Measurements from ENCODE around the gene EFHD2.

DNA sequence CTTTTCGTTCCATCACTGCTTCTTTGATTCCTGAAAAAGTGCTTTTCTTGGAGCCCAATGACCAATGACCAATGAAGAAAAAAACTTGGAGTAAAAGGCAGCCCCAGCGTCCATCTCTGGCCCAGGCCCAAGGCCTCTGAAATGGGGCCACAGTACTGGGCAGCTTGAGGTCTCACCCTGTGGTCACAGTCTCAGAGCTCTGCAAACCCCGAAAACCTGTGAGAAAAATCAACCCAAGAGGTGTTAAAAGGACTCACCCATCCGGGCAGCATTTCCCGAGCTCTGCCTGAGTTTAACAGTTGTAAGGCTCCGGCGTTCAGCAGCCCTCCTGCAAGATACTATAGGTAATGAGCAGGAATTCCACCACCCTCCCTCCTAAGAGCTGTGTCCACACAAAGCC, 2.1 kb upstream of the EFHD2 start:
- TF ChIP-seq EZH2 (IDR thresholded peaks at IDR 0.05; ENCODE audit: insufficient read depth, low read length): no peak
- TF ChIP-seq, protein P1, sequence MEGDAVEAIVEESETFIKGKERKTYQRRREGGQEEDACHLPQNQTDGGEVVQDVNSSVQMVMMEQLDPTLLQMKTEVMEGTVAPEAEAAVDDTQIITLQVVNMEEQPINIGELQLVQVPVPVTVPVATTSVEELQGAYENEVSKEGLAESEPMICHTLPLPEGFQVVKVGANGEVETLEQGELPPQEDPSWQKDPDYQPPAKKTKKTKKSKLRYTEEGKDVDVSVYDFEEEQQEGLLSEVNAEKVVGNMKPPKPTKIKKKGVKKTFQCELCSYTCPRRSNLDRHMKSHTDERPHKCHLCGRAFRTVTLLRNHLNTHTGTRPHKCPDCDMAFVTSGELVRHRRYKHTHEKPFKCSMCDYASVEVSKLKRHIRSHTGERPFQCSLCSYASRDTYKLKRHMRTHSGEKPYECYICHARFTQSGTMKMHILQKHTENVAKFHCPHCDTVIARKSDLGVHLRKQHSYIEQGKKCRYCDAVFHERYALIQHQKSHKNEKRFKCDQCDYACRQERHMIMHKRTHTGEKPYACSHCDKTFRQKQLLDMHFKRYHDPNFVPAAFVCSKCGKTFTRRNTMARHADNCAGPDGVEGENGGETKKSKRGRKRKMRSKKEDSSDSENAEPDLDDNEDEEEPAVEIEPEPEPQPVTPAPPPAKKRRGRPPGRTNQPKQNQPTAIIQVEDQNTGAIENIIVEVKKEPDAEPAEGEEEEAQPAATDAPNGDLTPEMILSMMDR (IDR thresholded peaks at IDR 0.05; ENCODE audit: insufficient read depth, low read depth, low read length): no peak
